Measurements from ENCODE around the gene ATG14.
"Not testable (repeated sequence)": the region's sequence is repeated elsewhere in the genome, so short reads cannot be mapped to it uniquely, and the experiment has no call there.

The ATG14 gene

GRCh38 chr14:55411426-55412389 lies at the start of gene ATG14:
Gene ATG14, minus strand, starts transcription at chr14:55411830. Its CDS starts 8 bp downstream, at chr14:55411822.
- DNase-seq, result peak; percentile 94

- DNase-seq, result no peak
Observed at GRCh38 chr14:55458800-55459515, 47.3 kb upstream of the ATG14 start.

GRCh38 chr14:55457496-55457895 lies 45.9 kb upstream of the ATG14 start:
- DNase-seq, result no peak

GRCh38 chr14:55456411-55456810 lies 44.8 kb upstream of the ATG14 start:
- not testable (repeated sequence) for DNase-seq

- DNase-seq, result peak; percentile 94
Observed at GRCh38 chr14:55454264-55455002, 42.8 kb upstream of the ATG14 start.

GRCh38 chr14:55451950-55452349 lies 40.3 kb upstream of the ATG14 start:
- no peak for DNase-seq

GRCh38 chr14:55451398-55451797 lies 39.8 kb upstream of the ATG14 start:
- DNase-seq, result no peak

- DNase-seq, result no peak
Observed at GRCh38 chr14:55450987-55451386, 39.4 kb upstream of the ATG14 start.

GRCh38 chr14:55450539-55450938 lies 38.9 kb upstream of the ATG14 start:
- DNase-seq, result no peak

- no peak for DNase-seq
Observed at GRCh38 chr14:55450124-55450523, 38.5 kb upstream of the ATG14 start.

GRCh38 chr14:55449116-55449515 lies 37.5 kb upstream of the ATG14 start:
- no peak for DNase-seq

- peak; percentile 88 for DNase-seq
Observed at GRCh38 chr14:55448141-55448614, 36.5 kb upstream of the ATG14 start.

GRCh38 chr14:55446833-55447232 lies 35.2 kb upstream of the ATG14 start:
- no peak for DNase-seq

- DNase-seq, result peak; percentile 76
Observed at GRCh38 chr14:55446127-55446736, 34.6 kb upstream of the ATG14 start.

- no peak for DNase-seq
Observed at GRCh38 chr14:55441286-55441685, 29.7 kb upstream of the ATG14 start.

- DNase-seq, result peak; percentile 73
Observed at GRCh38 chr14:55440385-55440784, 28.8 kb upstream of the ATG14 start, which contains the start of gene TBPL2. Gene TBPL2, minus strand, starts transcription at chr14:55440616. Its CDS starts 167 bp downstream, at chr14:55440449.

- DNase-seq, result no peak
Observed at GRCh38 chr14:55438066-55438683, 26.5 kb upstream of the ATG14 start.

- DNase-seq, result no peak
Observed at GRCh38 chr14:55436931-55437330, 25.3 kb upstream of the ATG14 start.

- no peak for DNase-seq
Observed at GRCh38 chr14:55436519-55436918, 24.9 kb upstream of the ATG14 start.

GRCh38 chr14:55434805-55435174 lies 23.2 kb upstream of the ATG14 start:
- DNase-seq, result no peak

GRCh38 chr14:55433880-55434804 lies 22.5 kb upstream of the ATG14 start:
- DNase-seq, result no peak
